NOMO-1 treated with dmso at 0.1 percent for 144 hours (cell line): ENCODE results near the gene SCYGR1.
"Not testable (repeated sequence)": the region's sequence is repeated elsewhere in the genome, so short reads cannot be mapped to it uniquely, and the experiment has no call there.

ENCODE experiments used
- DNase-seq: peaks from one replicate; lab custom pipeline; 2025; ENCODE audit not compliant: unreplicated experiment; lab: John Stamatoyannopoulos, UW

Gene SCYGR1

DNA sequence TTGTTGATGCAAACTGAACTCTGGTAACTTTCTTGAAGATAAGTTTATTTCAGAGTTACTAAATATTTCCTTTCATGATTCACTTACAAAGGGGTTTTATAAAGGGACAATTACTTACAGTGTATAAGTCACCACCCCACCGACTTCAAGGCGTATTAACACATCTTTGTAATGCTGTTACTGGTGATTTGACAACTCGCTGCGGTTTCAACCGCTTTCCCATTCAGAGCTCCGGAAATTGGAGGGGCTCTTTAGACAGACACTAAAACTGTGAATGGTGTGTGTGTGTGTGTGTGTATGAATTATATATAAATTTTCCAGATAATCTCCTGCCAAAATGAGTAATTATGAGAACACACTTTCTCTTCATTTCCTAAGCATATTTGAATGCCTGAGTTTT lies 13.6 kb downstream of the SCYGR1 start:
- peak; percentile 81 for DNase-seq

DNA sequence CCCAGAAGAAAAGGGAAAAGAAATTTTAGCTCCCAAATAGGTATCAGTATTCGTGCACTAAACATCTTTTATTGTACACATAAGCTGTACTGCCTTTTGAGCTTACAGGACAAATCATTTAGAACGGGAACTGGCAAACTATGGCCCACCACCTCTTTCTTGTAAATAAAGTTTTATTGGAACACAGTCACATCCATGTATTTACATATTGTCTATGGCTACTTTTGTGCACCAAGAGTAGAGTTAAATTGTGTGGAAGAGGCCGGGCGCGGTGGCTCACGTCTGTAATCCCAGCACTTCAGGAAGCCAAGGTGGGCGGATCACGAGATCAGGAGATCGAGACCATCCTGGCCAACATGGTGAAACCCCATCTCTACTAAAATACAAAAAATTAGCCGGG lies 14.4 kb downstream of the SCYGR1 start:
- no peak for DNase-seq

DNA sequence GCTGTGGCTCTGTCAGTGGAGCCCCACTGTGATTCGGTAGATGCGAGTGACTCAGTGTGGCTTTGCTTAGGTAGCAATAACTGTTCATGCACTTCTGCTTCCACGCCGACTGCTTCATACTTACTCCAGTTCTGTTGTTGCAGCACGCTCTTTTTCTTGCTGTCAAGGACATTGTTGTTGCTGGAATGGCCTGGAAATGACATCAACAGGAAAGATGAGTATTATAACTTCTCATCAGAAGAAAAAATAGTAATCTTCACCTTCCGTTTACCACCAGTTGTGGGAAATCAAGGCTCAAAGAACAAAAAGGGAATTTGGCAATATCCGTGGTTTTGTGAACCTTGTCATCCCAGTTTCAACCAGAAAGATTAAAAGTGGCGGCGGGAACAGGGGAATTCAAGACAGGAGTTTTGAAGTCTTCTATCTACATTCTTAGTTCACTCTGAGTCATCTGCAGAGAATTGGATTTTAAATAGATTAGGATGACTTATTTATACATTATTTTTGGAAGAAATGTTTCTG lies 16.9 kb downstream of the SCYGR1 start:
- DNase-seq: peak; percentile 65

DNA sequence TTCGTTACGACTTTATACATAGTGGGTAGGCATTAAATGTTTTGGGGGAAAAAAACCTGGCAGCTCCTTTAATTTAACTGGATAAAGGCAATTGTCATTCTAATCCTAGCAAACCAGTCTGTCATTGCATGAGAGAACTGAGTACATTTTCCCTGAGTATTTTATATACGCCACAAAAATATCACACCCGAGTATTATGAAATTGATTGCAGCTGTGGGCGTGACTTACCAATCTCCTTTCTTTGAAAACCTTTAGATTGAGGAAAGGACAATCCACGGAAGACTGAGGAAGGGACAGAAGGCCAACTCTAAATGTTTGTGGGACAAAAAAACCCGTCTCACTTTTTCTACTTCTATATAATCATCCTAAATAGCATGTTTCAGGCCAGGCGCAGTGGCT lies 17.7 kb downstream of the SCYGR1 start:
- no peak for DNase-seq

DNA sequence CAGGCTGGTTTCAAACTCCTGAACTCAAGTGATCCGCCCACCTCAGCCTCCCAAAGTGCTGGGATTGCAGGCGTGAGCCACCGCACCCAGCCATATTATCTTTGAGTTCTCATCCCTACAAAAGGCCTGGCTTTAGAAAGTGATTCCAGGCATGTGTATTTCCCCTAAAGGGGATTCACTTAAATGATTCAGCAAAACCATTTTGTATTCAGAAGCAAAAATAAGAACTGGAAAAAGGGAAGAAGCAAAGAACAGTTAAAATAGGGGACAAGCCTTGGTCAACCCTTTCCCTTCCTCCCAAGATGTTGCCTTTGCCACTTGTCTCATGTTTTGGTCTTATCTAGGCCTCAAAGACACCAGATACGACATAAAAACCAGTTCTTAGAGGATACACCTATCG lies 19.2 kb downstream of the SCYGR1 start:
- DNase-seq: no peak

DNA sequence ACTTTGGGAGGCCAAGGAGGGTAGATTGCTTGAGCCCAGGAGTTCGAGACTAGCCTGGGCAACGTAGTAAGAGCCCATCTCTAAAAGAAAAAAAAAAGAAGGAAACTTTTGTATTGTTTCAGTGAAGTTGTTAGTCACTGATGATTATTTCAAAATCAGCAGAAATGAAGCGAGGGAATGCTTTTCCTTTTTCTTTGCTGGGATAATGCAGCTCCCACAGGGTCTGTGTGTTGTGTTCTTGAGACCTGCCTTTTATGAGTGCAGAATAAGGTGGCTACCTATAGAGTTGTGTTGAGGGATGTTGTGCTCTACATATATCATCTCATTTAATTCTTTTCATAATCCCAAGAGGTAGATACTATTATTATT lies 20.3 kb downstream of the SCYGR1 start:
- DNase-seq: no peak

DNA sequence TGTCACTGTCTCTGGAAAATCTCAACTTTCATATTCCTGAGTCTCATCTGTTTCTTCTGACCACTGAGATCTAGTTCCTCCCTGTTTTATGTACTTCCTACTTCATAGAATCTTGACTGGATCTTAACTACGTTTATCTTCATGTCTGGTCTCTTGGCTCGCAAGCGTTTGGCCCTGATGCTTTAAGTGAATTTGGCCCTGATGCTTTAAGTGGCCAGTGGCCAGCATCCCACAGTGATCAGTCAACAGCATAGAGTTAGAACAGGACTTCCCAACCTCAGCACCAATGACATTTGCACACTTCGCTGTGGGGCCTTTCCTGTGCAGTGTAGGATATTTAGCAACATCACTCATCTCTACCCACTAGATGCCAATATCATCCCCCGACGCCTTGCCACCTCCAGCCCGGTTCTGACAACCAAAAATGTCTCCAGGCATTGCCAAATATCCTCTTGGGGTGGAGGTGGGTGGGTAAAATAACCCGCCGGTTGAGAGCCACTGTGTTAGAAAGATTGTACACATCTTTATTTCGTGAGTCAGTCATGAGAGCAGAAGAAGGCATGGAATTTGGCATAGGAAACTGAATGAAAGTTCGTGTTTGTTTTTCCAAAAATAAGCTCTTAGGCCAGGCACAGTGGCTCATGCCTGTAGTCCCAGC lies 20.9 kb downstream of the SCYGR1 start:
- no peak for DNase-seq

DNA sequence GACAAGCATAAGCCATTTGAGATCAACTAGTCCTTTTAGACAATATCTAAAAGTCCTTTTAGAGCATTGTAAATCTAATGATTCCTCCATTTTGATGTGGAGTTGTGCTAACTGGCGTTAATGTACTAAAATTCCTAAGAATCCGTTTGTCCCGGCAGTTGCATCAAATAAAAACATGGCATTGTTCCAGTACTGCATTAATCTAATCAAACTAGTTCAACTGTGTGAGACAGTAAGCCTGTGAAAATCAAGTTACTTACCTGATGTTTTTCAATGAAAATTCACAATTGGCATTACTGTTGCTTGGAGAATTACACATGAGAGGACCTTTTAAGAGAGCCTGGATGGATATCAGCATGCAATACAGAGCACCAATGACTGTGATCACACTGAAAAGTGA lies 21.9 kb downstream of the SCYGR1 start:
- DNase-seq: no peak

DNA sequence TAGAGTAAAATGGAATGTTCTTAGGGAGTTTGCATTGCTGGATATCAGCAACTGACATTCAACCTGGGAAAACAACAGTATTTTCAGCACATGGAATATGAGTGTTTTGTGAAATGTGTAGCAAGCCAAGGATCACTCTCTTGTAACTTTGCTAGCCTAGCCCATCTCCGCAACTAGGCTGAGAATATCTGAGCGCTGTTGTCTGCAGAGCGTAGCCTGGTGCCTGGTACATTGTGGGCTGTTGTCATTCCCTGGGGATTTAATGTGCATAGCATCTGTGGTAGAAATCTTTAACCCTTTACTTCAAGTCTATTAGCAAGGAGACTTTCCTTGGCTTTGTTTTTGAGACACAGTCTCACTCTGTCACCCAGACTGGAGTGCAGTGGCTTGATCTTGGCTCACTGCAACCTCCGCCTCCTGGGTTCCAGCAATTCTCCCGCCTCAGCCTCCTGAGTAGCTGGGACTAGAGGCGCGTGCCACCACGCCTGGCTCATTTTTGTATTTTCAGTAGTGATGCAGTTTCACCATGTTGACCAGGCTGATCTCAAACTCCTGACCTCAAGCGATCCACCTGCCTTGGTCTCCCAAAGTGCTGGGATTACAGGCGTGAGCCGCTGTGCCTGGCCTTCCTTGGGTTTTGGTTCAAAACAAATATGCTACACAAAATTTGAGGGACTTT lies 23.0 kb downstream of the SCYGR1 start:
- not testable (repeated sequence) for DNase-seq

DNA sequence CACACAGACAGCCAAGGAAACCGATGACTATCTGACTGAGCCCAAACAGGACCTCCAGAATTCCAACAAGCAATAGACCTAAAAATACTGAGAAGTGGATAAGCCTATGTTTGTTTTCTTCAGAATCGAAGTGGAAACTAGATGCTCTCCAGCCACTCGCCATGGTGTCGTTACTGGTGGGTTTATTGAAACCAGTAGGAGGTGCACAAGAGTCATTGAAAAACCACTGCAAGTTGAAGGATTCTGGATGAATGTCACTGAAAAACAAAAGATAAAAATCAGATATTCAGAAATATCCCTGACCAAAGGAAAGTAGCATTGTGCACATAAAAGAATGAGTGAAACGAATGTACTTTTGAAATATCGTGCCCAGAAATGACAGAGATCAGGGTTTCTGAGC lies 24.0 kb downstream of the SCYGR1 start:
- no peak for DNase-seq

DNA sequence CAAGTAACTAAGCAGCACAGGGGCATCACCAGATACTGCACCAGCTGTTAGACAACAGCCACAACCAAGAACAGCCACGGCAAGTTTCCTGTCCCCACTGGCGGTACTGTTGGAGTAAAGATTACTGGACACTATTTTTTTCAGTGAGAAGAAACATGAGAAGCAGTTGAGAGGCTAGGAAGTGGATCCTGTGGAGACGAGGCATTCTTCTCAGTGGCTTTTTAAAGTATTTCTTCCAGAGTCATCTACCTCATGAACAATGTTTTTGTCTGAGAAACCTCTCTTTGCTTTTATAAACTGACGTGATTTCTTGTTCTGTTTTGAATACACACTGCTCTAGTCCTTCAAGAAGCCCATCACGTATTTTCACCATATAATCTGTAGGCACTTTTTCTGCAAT lies 27.4 kb downstream of the SCYGR1 start:
- DNase-seq: no peak

DNA sequence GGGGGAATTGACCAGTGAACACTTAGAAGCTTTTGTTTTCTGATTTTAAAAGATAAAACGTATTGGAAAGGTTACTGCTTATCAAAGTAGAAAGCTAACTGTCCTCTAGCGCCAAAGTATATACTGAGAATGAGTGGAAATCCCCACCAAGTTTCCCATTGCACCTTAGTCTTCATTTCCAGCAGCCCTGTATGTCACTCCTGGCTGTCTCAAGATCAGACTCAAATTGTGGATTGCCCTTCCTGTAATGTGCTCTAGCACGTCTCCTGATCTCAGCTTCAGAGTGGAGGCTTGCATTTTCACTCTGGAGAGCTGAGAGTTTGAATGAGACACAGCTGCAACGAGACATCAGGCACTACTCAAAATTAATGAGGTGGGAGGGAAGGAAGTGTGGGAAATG lies 36.1 kb downstream of the SCYGR1 start:
- DNase-seq: no peak

DNA sequence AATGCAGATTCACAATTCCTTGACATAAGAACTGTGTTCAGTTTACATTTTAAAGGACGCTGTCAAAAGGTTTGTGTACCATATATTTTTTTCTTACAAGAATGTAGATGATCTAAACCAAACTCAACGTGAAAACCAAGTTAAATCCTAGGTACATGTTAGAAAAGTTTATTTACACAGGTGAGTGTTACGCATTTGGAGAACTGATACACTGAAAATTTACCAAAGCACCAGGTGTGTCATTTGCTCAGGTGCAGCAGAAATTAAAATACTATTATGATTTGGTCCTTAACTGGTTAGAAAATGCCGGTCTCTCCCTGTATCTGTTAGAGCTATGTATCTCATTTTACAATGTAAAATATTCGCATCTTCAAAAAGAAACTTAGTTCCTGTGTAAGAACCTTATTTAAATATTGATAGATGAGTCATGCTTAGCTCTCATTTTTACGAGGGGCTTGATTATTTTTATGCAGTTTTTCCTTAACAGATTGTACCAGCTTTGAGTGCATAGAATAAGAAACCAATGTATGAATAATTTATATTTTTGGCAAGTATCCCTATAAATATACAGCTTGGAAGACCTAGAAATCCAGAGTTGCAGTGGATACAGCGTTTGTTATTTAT lies 37.6 kb downstream of the SCYGR1 start:
- DNase-seq: no peak

DNA sequence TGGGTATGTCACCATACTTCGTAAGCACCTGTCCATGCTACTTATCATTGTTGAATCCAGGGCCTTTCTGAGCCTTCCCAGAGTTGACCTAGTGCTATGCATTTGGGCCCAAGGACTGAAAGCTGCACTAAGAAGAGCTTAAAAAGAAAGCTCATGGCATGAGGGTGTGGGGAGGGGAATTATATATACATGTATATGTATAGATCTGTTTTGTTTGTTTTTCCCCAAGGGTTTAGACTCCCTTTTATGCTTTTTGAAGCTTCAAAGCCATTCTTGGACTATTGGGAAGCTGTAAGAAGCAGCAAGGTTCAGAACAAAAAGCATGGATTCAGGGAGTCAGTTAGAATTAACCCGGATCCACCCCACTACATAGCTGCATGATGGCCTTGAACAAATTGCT lies 39.4 kb downstream of the SCYGR1 start:
- DNase-seq: no peak

DNA sequence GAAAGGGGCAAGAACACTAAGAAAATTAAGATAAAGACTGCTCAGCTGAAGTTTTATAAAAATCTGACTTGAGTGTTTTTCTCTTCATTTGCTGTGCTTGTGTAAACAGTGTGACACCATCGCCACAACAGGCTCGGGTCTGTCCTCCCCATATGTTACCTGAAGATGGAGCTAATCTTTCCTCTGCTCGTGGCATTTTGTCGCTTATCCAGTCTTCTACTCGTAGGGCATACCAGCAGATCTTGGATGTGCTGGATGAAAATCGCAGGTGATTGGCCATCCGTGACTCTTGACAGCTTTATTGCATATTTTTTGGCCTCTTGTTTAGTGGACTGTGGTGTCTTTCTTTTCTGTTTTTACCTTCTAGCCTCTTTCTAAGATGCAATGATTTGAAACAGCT lies 40.6 kb downstream of the SCYGR1 start:
- DNase-seq: no peak

DNA sequence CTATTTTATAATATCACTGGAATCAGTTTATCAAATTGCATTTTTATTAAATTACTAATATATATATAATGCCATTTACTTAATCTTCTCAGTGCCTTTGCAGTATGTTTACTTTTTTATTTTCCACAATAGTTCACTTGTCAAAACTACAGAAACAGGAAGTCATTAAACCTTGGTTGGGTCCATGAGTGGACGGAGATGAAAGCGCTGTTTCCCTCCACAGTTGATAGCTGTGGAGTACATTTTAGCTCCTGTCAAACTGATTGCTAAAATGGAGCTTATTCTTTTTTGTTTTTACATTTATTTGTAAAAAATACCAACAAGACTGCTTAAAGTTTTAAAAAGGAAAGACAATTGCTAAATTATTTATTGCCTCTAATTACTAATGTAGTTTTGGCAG lies 43.5 kb downstream of the SCYGR1 start:
- DNase-seq: no peak

DNA sequence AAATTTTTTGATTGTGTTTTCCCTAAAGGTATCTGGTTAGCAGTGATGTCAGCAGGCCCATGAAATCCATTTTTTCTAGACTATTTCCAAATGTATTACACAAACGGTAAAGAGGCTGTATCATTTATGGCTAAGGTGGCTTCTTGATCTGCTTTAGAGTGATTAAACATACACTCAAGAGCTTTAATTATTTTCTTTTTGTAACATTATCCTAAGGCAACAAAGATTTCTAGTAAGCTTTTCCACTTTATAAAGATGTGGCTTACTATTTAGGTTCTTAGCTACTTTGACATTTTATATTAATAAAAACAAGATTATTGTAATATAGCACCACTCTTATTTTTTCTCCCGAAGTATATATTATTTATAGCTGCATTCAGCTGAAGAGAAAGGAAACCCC lies 46.2 kb downstream of the SCYGR1 start:
- DNase-seq: no peak

DNA sequence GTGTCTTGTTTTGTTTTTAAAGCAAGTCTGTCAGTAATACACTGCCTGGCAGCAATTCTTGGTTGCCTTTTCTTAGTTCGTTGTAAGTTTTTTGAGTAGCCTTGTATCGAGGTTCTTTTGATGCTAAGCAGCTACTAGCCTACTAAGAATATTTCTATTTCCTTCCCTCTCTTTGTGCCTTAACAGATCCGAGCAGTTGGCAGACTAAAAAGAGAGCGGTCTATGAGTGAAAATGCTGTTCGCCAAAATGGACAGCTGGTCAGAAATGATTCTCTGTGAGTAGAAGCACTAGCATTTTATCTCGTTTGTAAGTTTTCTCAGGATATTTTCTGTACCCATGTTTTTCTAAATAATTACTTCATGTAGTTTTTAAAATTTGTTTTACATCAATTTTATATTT lies 47.6 kb downstream of the SCYGR1 start:
- DNase-seq: no peak

DNA sequence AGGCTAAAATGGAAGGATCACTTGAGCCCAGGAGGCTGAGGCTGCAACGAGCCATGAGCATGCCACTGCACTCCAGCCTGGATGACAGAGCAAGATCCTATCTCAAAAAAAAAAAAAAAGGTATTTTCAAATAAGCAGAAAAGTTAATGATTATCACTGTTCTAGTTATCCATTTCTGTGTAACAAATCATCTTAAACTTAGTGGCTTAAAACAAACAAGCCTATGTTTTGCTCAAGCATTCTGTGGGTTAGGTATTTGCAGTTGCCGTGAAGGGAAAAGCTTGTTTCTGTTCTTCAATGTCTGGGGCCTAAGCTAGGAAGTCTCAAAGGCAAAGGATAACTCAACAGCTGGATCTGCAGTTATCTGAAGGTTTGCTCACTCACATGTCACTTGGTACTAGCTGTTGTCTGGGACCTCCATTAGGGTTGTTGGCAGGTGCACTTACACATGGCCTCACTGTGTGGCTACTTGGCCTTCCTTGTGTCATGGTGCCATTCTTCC lies 48.6 kb downstream of the SCYGR1 start:
- no peak for DNase-seq
